HG02571 (cell line): Measurements from ENCODE around the gene ZNF518B.
"Not testable (repeated sequence)": the region's sequence is repeated elsewhere in the genome, so short reads cannot be mapped to it uniquely, and the experiment has no call there.

Experiments used
- ATAC-seq: cut with Tn5 transposase; IDR thresholded peaks from one replicate; pipeline ENCODE4 v1.9.1; 2021; ENCODE audit warnings: mild to moderate bottlenecking, moderate library complexity; ENCODE audit not compliant: unreplicated experiment

The ZNF518B gene

GRCh38 chr4:10456595-10457254 is 501 bp downstream of the ZNF518B start:
- ATAC-seq, result peak; percentile 60

- no peak for ATAC-seq
Observed at GRCh38 chr4:10456260-10456594, 999 bp downstream of the ZNF518B start.

- ATAC-seq, result no peak
Observed at GRCh38 chr4:10455133-10455532, 2.1 kb downstream of the ZNF518B start.

GRCh38 chr4:10454726-10455125 is 2.5 kb downstream of the ZNF518B start:
- no peak for ATAC-seq

- ATAC-seq, result no peak
Observed at GRCh38 chr4:10454121-10454520, 3.1 kb downstream of the ZNF518B start.

- no peak for ATAC-seq
Observed at GRCh38 chr4:10448991-10449390, 8.2 kb downstream of the ZNF518B start.

- ATAC-seq, result no peak
Observed at GRCh38 chr4:10442976-10443375, 14.2 kb downstream of the ZNF518B start.

GRCh38 chr4:10441512-10441911 is 15.7 kb downstream of the ZNF518B start:
- no peak for ATAC-seq

- ATAC-seq, result no peak
Observed at GRCh38 chr4:10438924-10439323, 18.3 kb downstream of the ZNF518B start.

GRCh38 chr4:10437735-10438134 is 19.5 kb downstream of the ZNF518B start:
- no peak for ATAC-seq

GRCh38 chr4:10427680-10428079 is 29.5 kb downstream of the ZNF518B start:
- not testable (repeated sequence) for ATAC-seq

- no peak for ATAC-seq
Observed at GRCh38 chr4:10421344-10422055, 35.7 kb downstream of the ZNF518B start.

GRCh38 chr4:10417740-10418139 is 39.5 kb downstream of the ZNF518B start:
- no peak for ATAC-seq

GRCh38 chr4:10416441-10416840 is 40.8 kb downstream of the ZNF518B start:
- no peak for ATAC-seq

GRCh38 chr4:10413177-10413576 is 44.0 kb downstream of the ZNF518B start:
- peak; percentile 64 for ATAC-seq

- ATAC-seq, result no peak
Observed at GRCh38 chr4:10405672-10406071, 51.6 kb downstream of the ZNF518B start.

- ATAC-seq, result no peak
Observed at GRCh38 chr4:10403633-10404445, 53.4 kb downstream of the ZNF518B start.

GRCh38 chr4:10395971-10396580 is 61.1 kb downstream of the ZNF518B start:
- ATAC-seq, result no peak
